Measurements from ENCODE around the gene SLC44A1.

DNA sequence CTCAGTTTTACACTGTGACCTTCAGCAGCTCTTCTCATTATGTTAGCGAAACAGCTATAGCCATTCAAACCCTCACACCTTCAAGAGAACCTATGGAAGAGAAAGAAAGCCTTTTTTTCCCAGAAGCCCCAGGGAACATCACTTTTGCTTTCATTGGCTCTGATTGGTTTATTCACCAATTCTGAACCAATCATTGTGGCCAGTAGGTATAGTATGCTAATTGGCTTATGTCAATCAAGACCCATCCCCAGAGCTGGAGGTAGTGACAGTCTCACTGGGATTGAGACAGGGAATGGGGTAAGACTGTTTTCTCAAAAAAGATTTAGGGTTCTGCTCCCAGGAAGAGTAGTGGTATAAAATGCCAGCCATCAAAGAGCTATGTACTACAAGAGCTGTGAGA lies 129.3 kb downstream of the SLC44A1 start:
- TF ChIP-seq, protein P1, sequence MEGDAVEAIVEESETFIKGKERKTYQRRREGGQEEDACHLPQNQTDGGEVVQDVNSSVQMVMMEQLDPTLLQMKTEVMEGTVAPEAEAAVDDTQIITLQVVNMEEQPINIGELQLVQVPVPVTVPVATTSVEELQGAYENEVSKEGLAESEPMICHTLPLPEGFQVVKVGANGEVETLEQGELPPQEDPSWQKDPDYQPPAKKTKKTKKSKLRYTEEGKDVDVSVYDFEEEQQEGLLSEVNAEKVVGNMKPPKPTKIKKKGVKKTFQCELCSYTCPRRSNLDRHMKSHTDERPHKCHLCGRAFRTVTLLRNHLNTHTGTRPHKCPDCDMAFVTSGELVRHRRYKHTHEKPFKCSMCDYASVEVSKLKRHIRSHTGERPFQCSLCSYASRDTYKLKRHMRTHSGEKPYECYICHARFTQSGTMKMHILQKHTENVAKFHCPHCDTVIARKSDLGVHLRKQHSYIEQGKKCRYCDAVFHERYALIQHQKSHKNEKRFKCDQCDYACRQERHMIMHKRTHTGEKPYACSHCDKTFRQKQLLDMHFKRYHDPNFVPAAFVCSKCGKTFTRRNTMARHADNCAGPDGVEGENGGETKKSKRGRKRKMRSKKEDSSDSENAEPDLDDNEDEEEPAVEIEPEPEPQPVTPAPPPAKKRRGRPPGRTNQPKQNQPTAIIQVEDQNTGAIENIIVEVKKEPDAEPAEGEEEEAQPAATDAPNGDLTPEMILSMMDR (IDR thresholded peaks at IDR 0.05; ENCODE audit: low read depth, low read length) = no peak
- no peak for TF ChIP-seq POLR2A (IDR thresholded peaks at IDR 0.05; ENCODE audit: extremely low read depth, insufficient read length)

Measured in NB4 (cell line).